ENCODE data around the gene C1orf35.
A peak's percentile ranks its signal among the peaks of the same experiment; 100 is the strongest.

Gene C1orf35

DNA sequence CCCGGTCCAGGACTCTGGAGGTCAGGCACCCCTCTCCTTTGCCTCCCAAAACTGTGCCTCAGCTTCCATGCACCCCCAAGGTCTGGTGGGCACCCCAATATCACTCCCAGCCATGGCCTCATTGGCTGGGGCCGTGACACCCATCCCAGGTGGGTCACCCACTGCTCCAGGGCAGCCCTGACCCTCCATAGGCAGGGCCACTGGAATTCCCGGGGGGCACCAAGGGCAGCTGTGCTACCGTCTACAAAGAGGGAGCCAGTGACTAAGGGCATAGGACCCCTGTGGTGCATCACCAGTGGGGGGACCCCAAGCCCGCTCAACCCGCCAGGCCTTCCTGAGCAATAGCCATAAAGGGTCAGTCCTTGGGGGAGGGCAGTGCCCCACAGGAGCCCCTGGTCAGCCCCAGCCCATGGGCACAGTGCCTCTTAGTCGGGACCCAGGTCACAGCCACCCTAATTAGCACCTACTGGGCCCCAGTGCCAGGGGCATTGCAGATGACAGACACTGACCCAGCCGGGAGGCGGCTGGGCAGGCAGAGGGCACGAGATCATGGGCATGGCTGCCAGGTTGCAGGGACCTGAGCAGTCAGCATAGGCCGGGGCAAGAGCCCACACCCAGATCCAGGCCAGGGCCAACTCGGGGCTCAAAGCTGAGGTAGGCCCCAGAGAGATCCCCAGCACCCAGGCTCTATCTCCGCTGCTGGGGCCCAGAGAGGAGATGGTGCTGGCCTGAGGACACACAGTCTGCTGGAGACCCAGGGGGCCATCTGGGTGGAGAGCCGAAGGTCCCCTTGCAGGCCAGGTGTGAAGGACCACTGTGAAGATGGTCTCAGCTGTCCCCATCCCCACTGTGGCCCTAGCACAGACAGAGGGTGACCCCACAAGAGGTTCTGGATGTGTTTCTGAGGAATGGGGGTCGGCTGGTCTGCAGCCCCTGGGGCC lies 39.6 kb downstream of the C1orf35 start:
- DNase-seq (ENCODE audit: low read depth) = no peak

DNA sequence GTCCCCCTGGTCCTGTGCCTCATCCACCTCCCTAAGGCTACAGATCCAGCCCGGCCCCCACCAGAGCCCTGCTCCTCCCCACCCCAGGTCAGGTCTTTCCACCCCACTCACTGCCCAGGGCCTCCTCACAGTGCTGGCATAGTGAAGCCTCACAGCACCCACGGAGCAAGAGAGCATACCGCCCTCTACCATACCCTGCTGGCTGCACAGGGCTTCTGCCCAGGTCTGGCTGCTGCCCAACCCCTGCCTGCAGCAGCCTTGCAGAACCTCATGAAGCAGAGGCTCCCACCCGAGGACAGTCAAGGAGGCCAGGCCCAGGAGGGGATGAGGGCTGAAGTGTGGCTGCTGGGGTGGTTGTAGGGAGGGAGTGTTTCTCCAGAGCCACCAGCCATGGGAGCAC lies 40.3 kb downstream of the C1orf35 start:
- DNase-seq (ENCODE audit: low read depth) = no peak

DNA sequence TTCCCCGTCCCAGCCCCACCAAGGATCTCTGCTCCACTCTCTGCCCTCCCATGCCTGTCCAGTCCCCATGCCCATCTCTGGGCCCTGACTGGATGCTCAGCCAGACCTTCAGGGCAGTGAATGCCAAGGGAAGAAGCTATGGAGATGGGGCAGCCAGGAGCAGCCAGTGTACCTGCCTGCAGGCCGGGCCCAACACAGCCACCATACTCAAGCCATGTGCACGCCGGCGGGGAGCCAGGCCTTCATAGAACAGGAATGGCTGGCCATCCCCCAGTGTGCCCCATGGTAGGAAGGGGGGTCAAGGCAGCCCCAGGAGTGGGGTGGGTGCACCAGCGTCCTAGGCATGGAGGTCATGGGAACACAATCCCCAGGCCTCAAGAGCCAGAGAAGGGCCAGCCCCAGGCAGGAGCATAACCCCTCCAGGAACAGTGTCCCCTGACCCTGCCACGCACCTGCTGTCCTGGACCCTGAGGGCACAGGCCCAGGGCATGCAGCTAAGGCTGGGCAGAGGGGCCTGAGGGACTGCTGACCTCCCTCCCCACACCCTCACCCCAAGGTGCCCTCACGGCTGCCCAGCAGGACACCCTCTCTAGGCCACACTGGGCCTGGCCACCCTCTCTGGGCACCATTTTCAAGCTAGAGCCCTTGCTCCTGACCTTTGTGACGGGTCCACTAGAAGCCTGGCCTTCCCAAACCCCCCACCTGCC lies 40.9 kb downstream of the C1orf35 start:
- DNase-seq (ENCODE audit: low read depth) = no peak

DNA sequence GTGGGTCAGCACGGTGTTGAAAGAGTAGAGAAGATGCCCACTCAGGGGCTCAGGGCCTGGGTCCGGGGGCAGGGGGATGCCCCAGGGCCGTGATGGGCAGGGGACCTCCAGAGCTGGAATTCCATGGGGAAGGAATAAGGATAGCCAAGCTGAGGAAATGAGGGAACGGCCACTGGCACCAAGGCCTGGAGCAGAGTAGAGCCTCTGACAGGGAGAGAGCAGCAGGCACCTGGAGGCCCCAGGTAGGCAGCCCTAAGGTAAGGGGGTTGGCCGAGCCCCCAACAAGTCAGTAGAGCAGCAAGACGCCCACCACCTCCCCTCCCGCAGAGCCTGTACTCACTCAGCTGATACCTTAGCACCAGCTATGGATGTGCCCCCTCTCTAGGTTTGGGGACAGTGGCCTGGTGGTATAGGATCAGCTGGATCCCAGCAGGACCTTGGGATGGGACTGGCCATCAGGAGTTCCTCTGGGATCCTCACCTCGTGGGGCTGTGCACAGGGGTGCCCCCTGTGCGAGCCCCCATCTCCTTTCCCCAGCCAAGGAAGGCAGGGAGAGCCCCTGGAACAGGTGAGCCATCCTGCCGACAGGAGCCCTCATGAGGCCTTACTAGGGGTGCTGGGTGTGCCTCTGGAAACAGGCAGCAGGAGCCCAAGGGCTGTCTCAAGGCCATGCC lies 41.6 kb downstream of the C1orf35 start:
- no peak for DNase-seq (ENCODE audit: low read depth)

DNA sequence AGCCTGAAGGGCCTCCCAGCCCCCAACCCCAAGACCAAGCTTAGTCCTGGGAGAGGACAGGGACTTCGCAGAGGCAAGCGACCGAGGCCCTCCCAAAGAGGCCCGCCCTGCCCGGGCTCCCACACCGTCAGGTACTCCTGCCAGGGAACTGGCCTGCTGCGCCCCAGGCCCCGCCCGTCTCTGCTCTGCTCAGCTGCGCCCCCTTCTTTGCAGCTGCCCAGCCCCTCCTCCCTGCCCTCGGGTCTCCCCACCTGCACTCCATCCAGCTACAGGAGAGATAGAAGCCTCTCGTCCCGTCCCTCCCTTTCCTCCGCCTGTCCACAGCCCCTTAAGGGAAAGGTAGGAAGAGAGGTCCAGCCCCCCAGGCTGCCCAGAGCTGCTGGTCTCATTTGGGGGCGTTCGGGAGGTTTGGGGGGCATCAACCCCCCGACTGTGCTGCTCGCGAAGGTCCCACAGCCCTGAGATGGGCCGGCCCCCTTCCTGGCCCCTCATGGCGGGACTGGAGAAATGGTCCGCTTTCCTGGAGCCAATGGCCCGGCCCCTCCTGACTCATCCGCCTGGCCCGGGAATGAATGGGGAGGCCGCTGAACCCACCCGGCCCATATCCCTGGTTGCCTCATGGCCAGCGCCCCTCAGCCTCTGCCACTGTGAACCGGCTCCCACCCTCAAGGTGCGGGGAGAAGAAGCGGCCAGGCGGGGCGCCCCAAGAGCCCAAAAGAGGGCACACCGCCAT lies 42.5 kb downstream of the C1orf35 start:
- DNase-seq (ENCODE audit: low read depth) = no peak

DNA sequence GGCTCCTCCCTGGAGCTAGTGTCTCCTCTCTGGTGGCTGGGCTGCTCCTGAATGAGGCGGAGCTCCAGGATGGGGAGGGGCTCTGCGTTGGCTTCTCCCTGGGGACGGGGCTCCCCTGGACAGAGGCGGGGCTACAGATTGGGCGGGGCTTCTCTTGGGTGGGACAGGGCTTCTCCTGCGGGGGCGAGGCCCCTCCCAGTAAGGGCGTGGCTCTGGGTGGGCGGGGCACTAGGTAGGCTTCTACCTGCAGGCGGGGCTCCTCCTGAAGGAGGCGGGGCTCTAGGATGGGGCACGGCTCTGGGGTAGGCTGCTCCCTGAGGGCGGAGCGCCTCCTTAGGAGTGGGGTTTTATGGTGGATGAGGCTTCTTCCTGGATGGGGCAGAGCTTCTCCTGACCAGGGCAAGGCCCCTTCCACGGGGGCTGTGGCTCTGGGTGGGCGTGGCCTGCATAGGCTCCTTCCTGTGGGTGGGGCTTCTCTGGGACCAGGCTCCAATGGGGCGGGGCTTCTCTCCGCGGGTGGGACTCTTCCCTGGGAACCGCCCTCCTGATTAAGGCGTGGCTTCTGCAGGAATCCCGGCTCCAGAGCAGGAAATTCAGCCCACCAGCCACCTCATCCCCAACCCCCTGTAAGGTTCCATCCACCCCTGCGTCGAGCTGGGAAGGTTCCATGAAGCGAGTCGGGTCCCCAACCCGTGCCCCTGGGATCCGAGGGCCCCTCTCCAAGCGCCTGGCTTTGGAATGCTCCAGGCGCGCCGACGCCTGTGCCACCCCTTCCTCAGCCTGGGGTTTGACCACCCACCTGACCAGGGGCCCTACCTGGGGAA lies 43.3 kb downstream of the C1orf35 start:
- peak; percentile 38 for DNase-seq (ENCODE audit: low read depth)

DNA sequence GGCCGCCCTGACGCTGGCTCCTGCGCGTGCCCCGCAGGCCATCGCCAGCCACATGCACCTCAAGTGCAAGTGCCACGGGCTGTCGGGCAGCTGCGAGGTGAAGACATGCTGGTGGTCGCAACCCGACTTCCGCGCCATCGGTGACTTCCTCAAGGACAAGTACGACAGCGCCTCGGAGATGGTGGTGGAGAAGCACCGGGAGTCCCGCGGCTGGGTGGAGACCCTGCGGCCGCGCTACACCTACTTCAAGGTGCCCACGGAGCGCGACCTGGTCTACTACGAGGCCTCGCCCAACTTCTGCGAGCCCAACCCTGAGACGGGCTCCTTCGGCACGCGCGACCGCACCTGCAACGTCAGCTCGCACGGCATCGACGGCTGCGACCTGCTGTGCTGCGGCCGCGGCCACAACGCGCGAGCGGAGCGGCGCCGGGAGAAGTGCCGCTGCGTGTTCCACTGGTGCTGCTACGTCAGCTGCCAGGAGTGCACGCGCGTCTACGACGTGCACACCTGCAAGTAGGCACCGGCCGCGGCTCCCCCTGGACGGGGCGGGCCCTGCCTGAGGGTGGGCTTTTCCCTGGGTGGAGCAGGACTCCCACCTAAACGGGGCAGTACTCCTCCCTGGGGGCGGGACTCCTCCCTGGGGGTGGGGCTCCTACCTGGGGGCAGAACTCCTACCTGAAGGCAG lies 44.0 kb downstream of the C1orf35 start:
- no peak for DNase-seq (ENCODE audit: low read depth)

DNA sequence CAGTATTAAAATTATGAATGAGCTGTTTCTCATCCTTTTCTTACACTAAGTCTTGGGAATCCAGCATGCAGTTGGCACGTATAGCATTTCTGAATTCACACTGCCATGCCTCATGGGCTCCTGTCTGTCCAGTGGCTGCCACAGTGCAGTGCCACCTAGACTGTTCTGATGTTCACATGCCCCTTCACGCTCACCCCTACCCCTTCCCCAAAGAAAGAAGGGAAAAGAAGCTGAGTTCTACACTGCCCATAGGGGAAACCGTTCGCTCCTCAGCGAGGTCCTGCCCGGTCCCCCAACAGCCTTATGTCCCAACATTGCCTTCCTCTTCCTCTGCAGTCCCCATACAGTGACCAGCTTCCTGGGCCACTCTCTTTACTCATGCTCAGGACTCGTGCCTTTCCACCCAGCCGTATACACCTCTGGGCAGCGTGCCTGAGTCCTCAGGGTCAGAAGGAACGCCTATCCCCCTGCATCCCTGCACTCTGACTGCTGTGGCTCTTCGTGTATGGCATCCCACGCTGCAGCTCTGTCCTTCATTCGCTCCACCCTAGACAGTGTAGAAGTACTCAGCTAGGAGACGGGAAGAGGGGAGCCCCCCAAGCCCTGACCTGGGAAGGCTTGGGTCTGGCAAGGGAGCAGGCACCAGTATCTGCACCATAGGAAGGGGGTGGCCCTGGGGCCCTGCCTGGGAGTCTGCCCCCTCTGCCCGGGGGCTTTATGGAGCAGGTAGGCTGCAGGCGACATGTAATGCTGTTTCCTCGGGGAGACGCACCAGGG lies 44.8 kb downstream of the C1orf35 start:
- no peak for DNase-seq (ENCODE audit: low read depth)
